BE2C (cell line): ENCODE results near the gene FERD3L.

Source experiments
- DNase-seq: peaks from one replicate; pipeline ENCODE4 v3.0.0-alpha.2; 2020
- H3K27me3 ChIP-seq: fragments of 250-450 bp; sonication (Bioruptor Pico); 2 replicates; pipeline ENCODE4 v1.5.1; 2020; ENCODE audit warnings: mild to moderate bottlenecking
- H3K36me3 ChIP-seq: fragments of 250-450 bp; sonication (Bioruptor Pico); 2 replicates; pipeline ENCODE4 v1.5.1; 2020; ENCODE audit warnings: mild to moderate bottlenecking
- H3K4me1 ChIP-seq: fragments of 250-450 bp; sonication (Bioruptor Pico); 2 replicates; pipeline ENCODE4 v1.5.1; 2020
- H3K4me3 ChIP-seq: 2 replicates; pipeline ENCODE4 v1.5.1; 2011; ENCODE audit warnings: low read depth, low read length
- H3K9me3 ChIP-seq: fragments of 250-450 bp; sonication (Bioruptor Pico); 2 replicates; pipeline ENCODE4 v1.5.1; 2020
- CTCF ChIP-seq: IDR thresholded peaks from 2 replicates; pipeline ENCODE4 v1.5.1; 2012; ENCODE audit warnings: mild to moderate bottlenecking, low read depth, low read length

The FERD3L gene

GRCh38 chr7:19099194-19099593, 46.0 kb downstream of the FERD3L start:
- peaks cover 28% of the 10 kb centered on the region for H3K4me1 ChIP-seq
- no peaks in the 10 kb centered on the region for H3K9me3 ChIP-seq
- 0 out of 2 replicates have a peak overlapping the region, but pooled peaks have one; percentile 14 for H3K4me3 ChIP-seq
- no peaks in the 10 kb centered on the region for H3K27me3 ChIP-seq
- DNase-seq = no peak
- H3K36me3 ChIP-seq = no peaks in the 10 kb centered on the region
- no peak for TF ChIP-seq CTCF

- H3K9me3 ChIP-seq = no peaks in the 10 kb centered on the region
- H3K4me1 ChIP-seq = peaks cover 30% of the 10 kb centered on the region
- H3K36me3 ChIP-seq = no peaks in the 10 kb centered on the region
- no peak for TF ChIP-seq CTCF
- no peak for DNase-seq
- H3K27me3 ChIP-seq = no peaks in the 10 kb centered on the region
- peak overlapping the region; percentile 14; the same call in 1 of the 2 replicates for H3K4me3 ChIP-seq
Measured at GRCh38 chr7:19098510-19098909, 46.7 kb downstream of the FERD3L start.

- Histone ChIP-seq H3K27me3 (no peaks in the 10 kb centered on the region), H3K4me1 (peaks cover 38% of the 10 kb centered on the region), H3K9me3 (no peaks in the 10 kb centered on the region), H3K4me3 (peak overlapping the region; percentile 33), H3K36me3 (no peaks in the 10 kb centered on the region)
- DNase-seq = no peak
- no peak for TF ChIP-seq CTCF
Measured at GRCh38 chr7:19097165-19098055, 47.8 kb downstream of the FERD3L start.

DNA sequence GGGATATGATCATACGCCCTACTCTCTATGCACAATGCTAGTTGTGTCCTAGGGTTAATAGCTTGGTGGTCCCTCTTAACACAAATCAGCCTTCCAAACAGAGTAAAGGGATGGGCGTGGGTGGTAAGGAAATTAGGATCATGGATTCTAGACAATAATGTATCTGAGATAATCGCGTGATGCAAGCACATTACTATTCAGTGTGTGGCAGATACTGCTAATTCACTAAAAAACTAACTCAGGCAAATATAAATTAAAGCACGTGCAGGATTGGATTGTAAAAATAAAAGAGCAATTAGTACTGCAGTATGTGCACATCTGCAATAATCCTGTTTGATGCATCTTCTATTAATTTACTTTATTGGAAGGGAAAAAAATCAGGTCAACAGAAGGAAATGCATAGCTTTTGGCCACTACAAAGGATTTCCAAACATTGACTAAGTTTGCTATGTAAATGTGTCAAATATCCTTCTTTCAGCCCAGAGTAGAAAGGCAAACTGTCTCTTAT, 49.8 kb downstream of the FERD3L start:
- Histone ChIP-seq H3K9me3 (no peaks in the 10 kb centered on the region), H3K27me3 (no peaks in the 10 kb centered on the region), H3K4me3 (no peak overlapping the region), H3K36me3 (no peaks in the 10 kb centered on the region), H3K4me1 (peaks cover 49% of the 10 kb centered on the region)
- TF ChIP-seq CTCF = no peak
- DNase-seq = no peak
